ENCODE results near the gene ZNHIT1.

ZNHIT1 gene

GRCh38 chr7:101238226-101239182 lies 20.5 kb downstream of the ZNHIT1 start:
- Histone ChIP-seq H3K36me3 (ENCODE audit: control insufficient read depth in 1 of 2, insufficient read depth in 2 of 2, low read length in 2 of 2) (peaks cover 7 to 31% of the 10 kb centered on the region in 2 donors), H3K4me3 (ENCODE audit: low read depth in 1 of 2, low read length in 2 of 2) (peak overlapping the region in 1 of 2 donors; percentile 64), H3K4me1 (ENCODE audit: control insufficient read depth in 1 of 2, insufficient read depth in 2 of 2, low read length in 2 of 2) (peaks cover 5 to 14% of the 10 kb centered on the region in 2 donors), H3K9me3 (ENCODE audit: control insufficient read depth in 1 of 2, low read length in 2 of 2) (no peaks in the 10 kb centered on the region), H3K27ac (ENCODE audit: low read length) (peak overlapping the region; percentile 78), H3K27me3 (ENCODE audit: low read depth, low read length) (no peaks in the 10 kb centered on the region)

GRCh38 chr7:101239191-101239950 lies 21.4 kb downstream of the ZNHIT1 start:
- H3K4me1 ChIP-seq (ENCODE audit: control insufficient read depth in 1 of 2, insufficient read depth in 2 of 2, low read length in 2 of 2), result peaks cover 8 to 20% of the 10 kb centered on the region in 2 donors

GRCh38 chr7:101239951-101240220 lies 21.9 kb downstream of the ZNHIT1 start:
- Histone ChIP-seq H3K36me3 (ENCODE audit: control insufficient read depth in 1 of 2, insufficient read depth in 2 of 2, low read length in 2 of 2) (peaks cover 7 to 31% of the 10 kb centered on the region in 2 donors), H3K4me1 (ENCODE audit: control insufficient read depth in 1 of 2, insufficient read depth in 2 of 2, low read length in 2 of 2) (peaks cover 8 to 20% of the 10 kb centered on the region in 2 donors)

More at GRCh38 chr7:101239191-101239950, 21.4 kb downstream of the ZNHIT1 start:
- peak overlapping the region; percentile 78 for H3K27ac ChIP-seq (ENCODE audit: low read length)
- H3K36me3 ChIP-seq (ENCODE audit: control insufficient read depth in 1 of 2, insufficient read depth in 2 of 2, low read length in 2 of 2), result peaks cover 7 to 31% of the 10 kb centered on the region in 2 donors
- H3K27me3 ChIP-seq (ENCODE audit: low read depth, low read length), result no peaks in the 10 kb centered on the region
- H3K4me3 ChIP-seq (ENCODE audit: low read depth in 1 of 2, low read length in 2 of 2), result peak overlapping the region in 1 of 2 donors; percentile 64
- H3K9me3 ChIP-seq (ENCODE audit: control insufficient read depth in 1 of 2, low read length in 2 of 2), result no peaks in the 10 kb centered on the region

GRCh38 chr7:101240226-101241014 lies 22.5 kb downstream of the ZNHIT1 start:
- Histone ChIP-seq H3K27ac (ENCODE audit: low read length) (peak overlapping the region; percentile 84), H3K4me1 (ENCODE audit: control insufficient read depth in 1 of 2, insufficient read depth in 2 of 2, low read length in 2 of 2) (peaks cover 8 to 24% of the 10 kb centered on the region in 2 donors), H3K9me3 (ENCODE audit: control insufficient read depth in 1 of 2, low read length in 2 of 2) (no peaks in the 10 kb centered on the region), H3K4me3 (ENCODE audit: low read depth in 1 of 2, low read length in 2 of 2) (peak overlapping the region in 1 of 2 donors; percentile 26), H3K36me3 (ENCODE audit: control insufficient read depth in 1 of 2, insufficient read depth in 2 of 2, low read length in 2 of 2) (peaks cover 7 to 31% of the 10 kb centered on the region in 2 donors), H3K27me3 (ENCODE audit: low read depth, low read length) (no peaks in the 10 kb centered on the region)

More at GRCh38 chr7:101239951-101240220, 21.9 kb downstream of the ZNHIT1 start:
- H3K9me3 ChIP-seq (ENCODE audit: control insufficient read depth in 1 of 2, low read length in 2 of 2), result no peaks in the 10 kb centered on the region
- H3K27ac ChIP-seq (ENCODE audit: low read length), result peak overlapping the region; percentile 78
- peak overlapping the region in 1 of 2 donors; percentile 26 for H3K4me3 ChIP-seq (ENCODE audit: low read depth in 1 of 2, low read length in 2 of 2)
- H3K27me3 ChIP-seq (ENCODE audit: low read depth, low read length), result no peaks in the 10 kb centered on the region

- H3K4me3 ChIP-seq (ENCODE audit: low read depth in 1 of 2, low read length in 2 of 2), result no peak overlapping the region
- peaks cover 7 to 27% of the 10 kb centered on the region in 2 donors for H3K36me3 ChIP-seq (ENCODE audit: control insufficient read depth in 1 of 2, insufficient read depth in 2 of 2, low read length in 2 of 2)
- H3K9me3 ChIP-seq (ENCODE audit: control insufficient read depth in 1 of 2, low read length in 2 of 2), result no peaks in the 10 kb centered on the region
- H3K4me1 ChIP-seq (ENCODE audit: control insufficient read depth in 1 of 2, insufficient read depth in 2 of 2, low read length in 2 of 2), result peaks cover 8 to 30% of the 10 kb centered on the region in 2 donors
- no peaks in the 10 kb centered on the region for H3K27me3 ChIP-seq (ENCODE audit: low read depth, low read length)
- H3K27ac ChIP-seq (ENCODE audit: low read length), result peak overlapping the region; percentile 84
Observed at GRCh38 chr7:101241015-101241363, 23.0 kb downstream of the ZNHIT1 start.

GRCh38 chr7:101241443-101242349 lies 23.7 kb downstream of the ZNHIT1 start:
- no peaks in the 10 kb centered on the region for H3K9me3 ChIP-seq (ENCODE audit: control insufficient read depth in 1 of 2, low read length in 2 of 2)
- H3K27ac ChIP-seq (ENCODE audit: low read length), result no peak overlapping the region
- peaks cover 8 to 31% of the 10 kb centered on the region in 2 donors for H3K4me1 ChIP-seq (ENCODE audit: control insufficient read depth in 1 of 2, insufficient read depth in 2 of 2, low read length in 2 of 2)
- H3K4me3 ChIP-seq (ENCODE audit: low read depth in 1 of 2, low read length in 2 of 2), result no peak overlapping the region
- H3K36me3 ChIP-seq (ENCODE audit: control insufficient read depth in 1 of 2, insufficient read depth in 2 of 2, low read length in 2 of 2), result peaks cover 7 to 27% of the 10 kb centered on the region in 2 donors
- no peaks in the 10 kb centered on the region for H3K27me3 ChIP-seq (ENCODE audit: low read depth, low read length)

- Histone ChIP-seq H3K9me3 (ENCODE audit: control insufficient read depth in 1 of 2, low read length in 2 of 2) (no peaks in the 10 kb centered on the region), H3K36me3 (ENCODE audit: control insufficient read depth in 1 of 2, insufficient read depth in 2 of 2, low read length in 2 of 2) (peaks cover 7 to 23% of the 10 kb centered on the region in 2 donors), H3K4me1 (ENCODE audit: control insufficient read depth in 1 of 2, insufficient read depth in 2 of 2, low read length in 2 of 2) (peaks cover 8 to 23% of the 10 kb centered on the region in 2 donors), H3K4me3 (ENCODE audit: low read depth in 1 of 2, low read length in 2 of 2) (peak overlapping the region; percentile 97 to 98), H3K27me3 (ENCODE audit: low read depth, low read length) (no peaks in the 10 kb centered on the region), H3K27ac (ENCODE audit: low read length) (peak overlapping the region; percentile 97)
Observed at GRCh38 chr7:101243646-101244374, 25.8 kb downstream of the ZNHIT1 start.

GRCh38 chr7:101244375-101245146 lies 26.6 kb downstream of the ZNHIT1 start, which contains the start of gene FIS1:
FIS1 (minus strand) TSS chr7:101245081; CDS start chr7:101245004, 77 bp downstream.
- no peaks in the 10 kb centered on the region for H3K27me3 ChIP-seq (ENCODE audit: low read depth, low read length)
- peak within 1 kb of the TSS; percentile 97 for H3K27ac ChIP-seq (ENCODE audit: low read length)
- H3K9me3 ChIP-seq (ENCODE audit: control insufficient read depth in 1 of 2, low read length in 2 of 2), result no peaks in the 10 kb centered on the region
- peak within 1 kb of the TSS; percentile 97 to 98 for H3K4me3 ChIP-seq (ENCODE audit: low read depth in 1 of 2, low read length in 2 of 2)
- peaks cover 8 to 22% of the 10 kb centered on the region in 2 donors for H3K4me1 ChIP-seq (ENCODE audit: control insufficient read depth in 1 of 2, insufficient read depth in 2 of 2, low read length in 2 of 2)
- peaks cover 7 to 22% of the 10 kb centered on the region in 2 donors for H3K36me3 ChIP-seq (ENCODE audit: control insufficient read depth in 1 of 2, insufficient read depth in 2 of 2, low read length in 2 of 2)

GRCh38 chr7:101245147-101245668 lies 27.2 kb downstream of the ZNHIT1 start:
- H3K4me1 ChIP-seq (ENCODE audit: control insufficient read depth in 1 of 2, insufficient read depth in 2 of 2, low read length in 2 of 2), result peaks cover 8 to 23% of the 10 kb centered on the region in 2 donors
- peaks cover 7 to 19% of the 10 kb centered on the region in 2 donors for H3K36me3 ChIP-seq (ENCODE audit: control insufficient read depth in 1 of 2, insufficient read depth in 2 of 2, low read length in 2 of 2)
- peak overlapping the region; percentile 97 for H3K27ac ChIP-seq (ENCODE audit: low read length)
- H3K4me3 ChIP-seq (ENCODE audit: low read depth in 1 of 2, low read length in 2 of 2), result peak overlapping the region; percentile 97 to 98
- H3K9me3 ChIP-seq (ENCODE audit: control insufficient read depth in 1 of 2, low read length in 2 of 2), result no peaks in the 10 kb centered on the region
- H3K27me3 ChIP-seq (ENCODE audit: low read depth, low read length), result no peaks in the 10 kb centered on the region
